B cell (primary cell): ENCODE data around the gene SLC1A4.

Experiments
- EZH2 ChIP-seq: IDR thresholded peaks from 2 replicates; pipeline ENCODE4 v1.6.1; 2012; ENCODE audit warnings: borderline replicate concordance, low read depth, mild to moderate bottlenecking, moderate library complexity, low read length; ENCODE audit not compliant: insufficient read depth, poor library complexity, severe bottlenecking
- TF ChIP-seq, protein P1 (sequence below): fragments of 200-600 bp; IDR thresholded peaks from one replicate; pipeline ENCODE4 v1.8.0; 2022; ENCODE audit warnings: antibody characterized with exemption, mild to moderate bottlenecking

DNA sequence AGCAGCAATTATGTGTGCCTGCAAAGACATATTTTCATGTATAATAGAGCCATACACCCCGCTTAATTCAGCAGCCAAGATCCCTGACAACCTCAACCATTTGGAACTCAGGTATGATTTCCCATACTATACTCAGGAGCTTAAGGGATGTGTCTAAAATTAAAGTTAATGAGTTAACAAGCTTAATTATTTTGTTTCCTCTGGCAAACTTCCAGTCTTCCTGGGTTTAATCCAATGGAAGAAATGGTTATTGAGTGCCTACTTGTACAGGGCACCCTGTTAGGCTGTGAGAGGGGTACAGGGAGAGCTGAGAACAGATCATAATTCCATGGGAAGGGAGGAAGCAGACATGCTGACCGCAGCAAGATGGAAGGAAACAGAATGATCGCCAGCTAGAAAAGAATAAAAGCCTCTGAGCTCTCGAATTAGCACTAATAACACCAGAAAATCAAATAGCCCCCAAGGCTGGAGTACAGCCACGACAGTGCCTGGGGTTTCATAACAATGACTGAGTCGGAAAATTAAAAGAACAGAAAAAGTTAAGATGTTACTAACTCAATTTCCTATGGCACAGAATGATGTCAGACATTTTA, 46.2 kb downstream of the SLC1A4 start:
- TF ChIP-seq, protein P1, sequence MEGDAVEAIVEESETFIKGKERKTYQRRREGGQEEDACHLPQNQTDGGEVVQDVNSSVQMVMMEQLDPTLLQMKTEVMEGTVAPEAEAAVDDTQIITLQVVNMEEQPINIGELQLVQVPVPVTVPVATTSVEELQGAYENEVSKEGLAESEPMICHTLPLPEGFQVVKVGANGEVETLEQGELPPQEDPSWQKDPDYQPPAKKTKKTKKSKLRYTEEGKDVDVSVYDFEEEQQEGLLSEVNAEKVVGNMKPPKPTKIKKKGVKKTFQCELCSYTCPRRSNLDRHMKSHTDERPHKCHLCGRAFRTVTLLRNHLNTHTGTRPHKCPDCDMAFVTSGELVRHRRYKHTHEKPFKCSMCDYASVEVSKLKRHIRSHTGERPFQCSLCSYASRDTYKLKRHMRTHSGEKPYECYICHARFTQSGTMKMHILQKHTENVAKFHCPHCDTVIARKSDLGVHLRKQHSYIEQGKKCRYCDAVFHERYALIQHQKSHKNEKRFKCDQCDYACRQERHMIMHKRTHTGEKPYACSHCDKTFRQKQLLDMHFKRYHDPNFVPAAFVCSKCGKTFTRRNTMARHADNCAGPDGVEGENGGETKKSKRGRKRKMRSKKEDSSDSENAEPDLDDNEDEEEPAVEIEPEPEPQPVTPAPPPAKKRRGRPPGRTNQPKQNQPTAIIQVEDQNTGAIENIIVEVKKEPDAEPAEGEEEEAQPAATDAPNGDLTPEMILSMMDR: no peak
- TF ChIP-seq EZH2: no peak
